ENCODE results near the gene SDF2L1. TPM values are rescaled to one million over a fixed set of nuclear protein-coding genes. Genes with fewer than 3 reads are reported as not detected.

Gene SDF2L1
- total RNA-seq, 6 experiments from 2014 or later: 49.1 to 63.5 (median 55.6) TPM

DNA sequence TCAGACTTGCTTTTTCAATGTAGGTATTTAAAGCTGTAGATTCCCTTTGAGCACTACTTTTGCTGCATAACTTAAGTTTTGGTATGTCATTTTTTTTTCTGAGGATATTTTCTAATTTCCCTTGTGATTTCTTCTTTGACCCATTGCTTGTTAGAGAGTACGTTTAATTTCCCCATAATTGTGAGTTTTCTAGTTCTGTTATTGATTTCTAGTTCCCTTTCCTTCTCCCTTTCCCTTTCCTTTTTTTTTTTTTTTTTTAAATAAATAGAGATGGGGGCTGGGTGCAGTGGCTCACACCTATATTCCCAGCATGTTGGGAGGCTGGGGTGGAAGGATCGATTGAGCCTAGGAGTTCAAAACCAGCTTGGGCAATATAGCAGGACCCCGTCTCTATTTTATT is 43.8 kb upstream of the SDF2L1 start:
- Mint-ChIP-seq H3K27ac (no peak overlapping the region), H3K27me3 (ENCODE audit: insufficient read depth) (peaks cover 4% of the 10 kb centered on the region), H3K4me1 (ENCODE audit: low read depth) (peaks cover 30% of the 10 kb centered on the region), H3K36me3 (ENCODE audit: low read depth) (peaks cover 39% of the 10 kb centered on the region), H3K9me3 (no peaks in the 10 kb centered on the region), H3K4me3 (no peak overlapping the region)
- no peak for DNase-seq
- TF ChIP-seq, protein P1, sequence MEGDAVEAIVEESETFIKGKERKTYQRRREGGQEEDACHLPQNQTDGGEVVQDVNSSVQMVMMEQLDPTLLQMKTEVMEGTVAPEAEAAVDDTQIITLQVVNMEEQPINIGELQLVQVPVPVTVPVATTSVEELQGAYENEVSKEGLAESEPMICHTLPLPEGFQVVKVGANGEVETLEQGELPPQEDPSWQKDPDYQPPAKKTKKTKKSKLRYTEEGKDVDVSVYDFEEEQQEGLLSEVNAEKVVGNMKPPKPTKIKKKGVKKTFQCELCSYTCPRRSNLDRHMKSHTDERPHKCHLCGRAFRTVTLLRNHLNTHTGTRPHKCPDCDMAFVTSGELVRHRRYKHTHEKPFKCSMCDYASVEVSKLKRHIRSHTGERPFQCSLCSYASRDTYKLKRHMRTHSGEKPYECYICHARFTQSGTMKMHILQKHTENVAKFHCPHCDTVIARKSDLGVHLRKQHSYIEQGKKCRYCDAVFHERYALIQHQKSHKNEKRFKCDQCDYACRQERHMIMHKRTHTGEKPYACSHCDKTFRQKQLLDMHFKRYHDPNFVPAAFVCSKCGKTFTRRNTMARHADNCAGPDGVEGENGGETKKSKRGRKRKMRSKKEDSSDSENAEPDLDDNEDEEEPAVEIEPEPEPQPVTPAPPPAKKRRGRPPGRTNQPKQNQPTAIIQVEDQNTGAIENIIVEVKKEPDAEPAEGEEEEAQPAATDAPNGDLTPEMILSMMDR (IDR thresholded peaks at IDR 0.05): no peak

DNA sequence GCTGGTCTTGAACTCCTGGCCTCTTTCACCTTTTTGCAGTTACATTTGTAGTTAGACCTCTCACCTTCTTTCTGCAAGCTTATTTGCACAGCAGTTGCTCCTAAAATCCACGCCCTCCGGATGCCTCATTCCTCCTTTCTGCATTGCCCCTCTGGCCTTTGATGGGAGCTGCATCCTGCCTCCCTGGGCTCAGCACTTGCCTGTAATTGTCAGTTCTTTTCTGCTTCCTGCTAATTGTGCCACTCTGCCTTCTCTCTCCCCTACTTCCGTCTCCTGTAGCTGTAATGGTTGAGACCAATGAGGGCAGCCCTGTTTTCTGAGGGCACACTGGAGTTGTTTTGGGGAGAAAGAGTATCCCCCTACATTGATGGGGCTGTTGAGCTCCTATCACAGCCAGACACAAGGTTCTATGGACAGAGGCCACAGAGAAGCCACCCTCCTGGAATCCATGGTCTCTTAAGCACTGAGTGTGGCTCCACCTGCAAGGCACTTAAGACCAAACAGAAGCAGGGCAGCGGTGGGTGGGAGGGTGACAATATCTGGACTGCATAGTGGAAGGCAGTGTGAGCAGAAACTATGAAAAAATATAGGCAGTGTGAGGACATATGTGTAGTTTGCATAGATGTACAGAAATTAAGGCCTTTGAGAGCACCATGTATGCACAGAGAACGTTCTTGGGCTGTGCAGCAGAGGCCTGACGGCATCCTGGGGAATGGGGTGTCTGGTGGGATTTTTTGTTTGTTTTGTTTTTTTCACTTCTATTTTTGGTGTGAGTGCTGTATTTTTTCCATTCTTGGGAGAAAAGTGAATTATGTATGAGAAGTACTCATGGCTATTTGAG is 42.8 kb upstream of the SDF2L1 start:
- H3K27me3 Mint-ChIP-seq (ENCODE audit: insufficient read depth): peaks cover 4% of the 10 kb centered on the region
- H3K9me3 Mint-ChIP-seq: no peaks in the 10 kb centered on the region
- H3K27ac Mint-ChIP-seq: no peak overlapping the region
- H3K4me1 Mint-ChIP-seq (ENCODE audit: low read depth): peaks cover 22% of the 10 kb centered on the region
- no peak overlapping the region for H3K4me3 Mint-ChIP-seq
- H3K36me3 Mint-ChIP-seq (ENCODE audit: low read depth): peaks cover 29% of the 10 kb centered on the region
- DNase-seq: no peak
- TF ChIP-seq, protein P1 (IDR thresholded peaks at IDR 0.05): no peak

DNA sequence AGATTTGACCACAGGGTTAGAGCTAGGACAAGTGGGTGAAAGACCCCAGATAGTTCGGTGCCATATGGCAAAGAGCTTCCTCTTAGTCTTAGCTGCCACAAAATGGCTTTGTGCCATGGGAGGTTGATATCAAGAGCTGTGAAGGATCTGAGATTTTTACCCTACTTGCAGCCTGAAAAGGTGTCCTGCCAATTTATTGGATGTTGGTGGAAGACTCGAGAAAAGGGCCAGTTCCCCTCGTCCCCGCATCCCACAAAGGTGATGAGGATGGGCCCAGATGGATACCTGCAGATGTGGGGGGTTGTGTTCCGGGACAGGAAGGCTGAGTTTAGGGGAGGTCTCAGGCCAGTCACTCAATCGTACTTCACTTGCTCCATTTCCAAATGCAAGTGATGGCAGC is 39.5 kb upstream of the SDF2L1 start:
- no peak overlapping the region for H3K4me3 Mint-ChIP-seq
- H3K27ac Mint-ChIP-seq: no peak overlapping the region; the same call in 1 of the 2 replicates
- no peaks in the 10 kb centered on the region for H3K9me3 Mint-ChIP-seq
- no peak for DNase-seq
- TF ChIP-seq, protein P1 (IDR thresholded peaks at IDR 0.05): no peak
- no peaks in the 10 kb centered on the region; the same call in none of the 2 replicates for H3K27me3 Mint-ChIP-seq (ENCODE audit: insufficient read depth)
- peaks cover 20% of the 10 kb centered on the region for H3K4me1 Mint-ChIP-seq (ENCODE audit: low read depth)
- peaks cover 13% of the 10 kb centered on the region for H3K36me3 Mint-ChIP-seq (ENCODE audit: low read depth)

DNA sequence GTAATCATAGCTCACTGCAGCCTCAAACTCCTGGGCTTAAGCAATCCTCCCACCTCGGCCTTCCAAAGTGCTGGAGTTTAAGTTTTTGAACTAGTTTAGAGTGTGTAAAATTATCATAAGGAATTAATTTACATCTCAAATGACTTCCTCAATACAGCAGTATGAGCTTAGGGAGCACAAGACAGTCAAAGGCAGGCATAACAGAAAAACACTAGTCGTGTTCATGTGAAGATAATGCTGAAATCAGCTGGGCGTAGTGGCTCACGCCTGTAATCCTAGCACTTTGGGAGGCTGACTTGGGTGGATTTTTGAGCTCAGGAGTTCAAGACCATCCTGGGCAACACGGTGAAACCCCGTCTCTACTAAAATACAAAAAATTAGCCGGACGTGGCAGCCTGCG is 38.1 kb upstream of the SDF2L1 start:
- Mint-ChIP-seq H3K36me3 (ENCODE audit: low read depth) (peaks cover 15% of the 10 kb centered on the region), H3K27ac (no peak overlapping the region; the same call in 1 of the 2 replicates), H3K4me3 (no peak overlapping the region), H3K27me3 (ENCODE audit: insufficient read depth) (no peaks in the 10 kb centered on the region; the same call in none of the 2 replicates), H3K4me1 (ENCODE audit: low read depth) (peaks cover 24% of the 10 kb centered on the region), H3K9me3 (no peaks in the 10 kb centered on the region)
- TF ChIP-seq, protein P1 (IDR thresholded peaks at IDR 0.05): no peak
- DNase-seq: no peak

GRCh38 chr22:21605887-21606564 is 36.1 kb upstream of the SDF2L1 start:
- no peaks in the 10 kb centered on the region for H3K9me3 Mint-ChIP-seq
- no peak overlapping the region for H3K27ac Mint-ChIP-seq
- no peak overlapping the region for H3K4me3 Mint-ChIP-seq
- TF ChIP-seq, protein P1 (IDR thresholded peaks at IDR 0.05): no peak
- no peak for DNase-seq
- peaks cover 7% of the 10 kb centered on the region for H3K36me3 Mint-ChIP-seq (ENCODE audit: low read depth)
- no peaks in the 10 kb centered on the region; the same call in none of the 2 replicates for H3K27me3 Mint-ChIP-seq (ENCODE audit: insufficient read depth)
- peaks cover 15% of the 10 kb centered on the region for H3K4me1 Mint-ChIP-seq (ENCODE audit: low read depth)
